HL-60 (cell line): Measurements from ENCODE around the gene GABPB2.

Experiments used
- DNase-seq, 2 experiments: peaks; one replicate each; pipeline ENCODE4 v3.0.0-alpha.2; 2010 to 2020; ENCODE audit warnings: low read depth in 1 of 2, low spot score in 1 of 2
- H3K27ac ChIP-seq: fragments of 250-450 bp; sonication (Bioruptor Pico); replicated peaks from 2 replicates; pipeline ENCODE4 v1.5.1; 2020; ENCODE audit warnings: mild to moderate bottlenecking, moderate library complexity
- H3K27me3 ChIP-seq: fragments of 250-450 bp; sonication (Bioruptor Pico); 2 replicates; pipeline ENCODE4 v1.5.1; 2021; ENCODE audit warnings: mild to moderate bottlenecking, moderate library complexity; ENCODE audit not compliant: insufficient read depth, poor library complexity, severe bottlenecking
- H3K4me3 ChIP-seq: replicated peaks from 2 replicates; pipeline ENCODE4 v1.5.1; 2011; ENCODE audit warnings: mild to moderate bottlenecking, control low read depth, low read length; ENCODE audit not compliant: insufficient read depth
- CTCF ChIP-seq: IDR thresholded peaks from one replicate; pipeline ENCODE4 v1.5.1; 2011; ENCODE audit warnings: low read length, control low read depth, inconsistent platforms; ENCODE audit not compliant: insufficient read depth
- GABPA ChIP-seq: IDR thresholded peaks from 2 replicates; pipeline ENCODE4 v1.6.1; 2012; ENCODE audit warnings: low read depth
- POLR2AphosphoS5 ChIP-seq: IDR thresholded peaks from 2 replicates; pipeline ENCODE4 v1.6.1; 2012; ENCODE audit warnings: low read depth
- REST ChIP-seq: IDR thresholded peaks from 2 replicates; pipeline ENCODE4 v1.6.1; 2012; ENCODE audit warnings: low read depth; ENCODE audit not compliant: insufficient replicate concordance
- SPI1 ChIP-seq: IDR thresholded peaks from 2 replicates; pipeline ENCODE4 v1.6.1; 2012; ENCODE audit warnings: low read depth, mild to moderate bottlenecking, borderline replicate concordance

The GABPB2 gene

GRCh38 chr1:151051356-151052009 is 19.1 kb upstream of the GABPB2 start:
- Histone ChIP-seq H3K4me3 (no peak overlapping the region), H3K27me3 (peaks cover 7% of the 10 kb centered on the region), H3K27ac (no peak overlapping the region)
- no peak for DNase-seq
- TF ChIP-seq REST = no peak
- no peak for TF ChIP-seq SPI1
- TF ChIP-seq POLR2AphosphoS5 = no peak
- no peak for TF ChIP-seq GABPA
- no peak for TF ChIP-seq CTCF

GRCh38 chr1:151054971-151055547 is 15.5 kb upstream of the GABPB2 start:
- H3K4me3 ChIP-seq = no peak overlapping the region
- no peak overlapping the region for H3K27ac ChIP-seq

More at GRCh38 chr1:151054971-151055547, 15.5 kb upstream of the GABPB2 start:
- DNase-seq = no peak
- no peak for TF ChIP-seq REST
- TF ChIP-seq GABPA = no peak
- no peak for TF ChIP-seq CTCF
- TF ChIP-seq SPI1 = no peak
- TF ChIP-seq POLR2AphosphoS5 = no peak
- H3K27me3 ChIP-seq = no peaks in the 10 kb centered on the region
